HuH-7 (cell line): ENCODE data around the gene SNAI1.

Experiments
- DNase-seq: peaks from one replicate; pipeline ENCODE4 v3.0.0; 2011; ENCODE audit warnings: low spot score

The SNAI1 gene

GRCh38 chr20:50037575-50037974, 54.8 kb downstream of the SNAI1 start:
- no peak for DNase-seq

GRCh38 chr20:50038169-50038568, 55.4 kb downstream of the SNAI1 start:
- no peak for DNase-seq
